Esophagus mucosa (tissue), 1 donor: Measurements from ENCODE around the gene NOG. TPM values are rescaled to one million over a fixed set of nuclear protein-coding genes. Genes with fewer than 3 reads are reported as not detected.

Experiments used
- ATAC-seq: fragments of 200-7000 bp; cut with Tn5 transposase; one replicate; pipeline ENCODE4 v1.9.1; 2020
- total RNA-seq: library from RNA; stranded (reverse); gene quantifications from one replicate; pipeline ENCODE4 v1.2.4, GENCODE V29; 2023
- donor health status: DM: yes; HTN: yes; CAD: no.

The NOG gene
- total RNA-seq, 1 donor from 2014 or later: not detected

DNA sequence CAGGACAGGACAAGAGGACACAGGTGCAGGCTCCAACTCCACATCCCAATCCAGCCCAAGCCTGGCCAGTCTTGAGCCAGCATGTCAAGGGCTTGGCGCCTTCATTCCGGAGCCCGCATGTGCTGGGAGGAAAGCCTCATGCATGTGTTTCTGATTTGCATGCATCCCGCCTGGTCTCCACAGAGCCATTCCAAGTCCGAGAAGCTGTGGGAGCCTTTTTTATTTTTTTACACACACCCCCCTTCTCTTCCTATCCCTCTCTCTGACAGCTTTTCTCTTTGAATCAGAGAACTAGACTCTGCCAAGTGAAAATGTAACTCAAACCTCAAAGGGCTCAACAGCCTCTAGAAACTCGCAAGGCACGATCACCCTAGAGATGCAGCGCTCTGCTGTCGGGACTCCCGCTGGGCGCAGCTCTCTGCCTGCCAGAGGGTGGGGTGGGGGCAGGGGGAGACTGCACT is 45.1 kb downstream of the NOG start:
- ATAC-seq: no peak

DNA sequence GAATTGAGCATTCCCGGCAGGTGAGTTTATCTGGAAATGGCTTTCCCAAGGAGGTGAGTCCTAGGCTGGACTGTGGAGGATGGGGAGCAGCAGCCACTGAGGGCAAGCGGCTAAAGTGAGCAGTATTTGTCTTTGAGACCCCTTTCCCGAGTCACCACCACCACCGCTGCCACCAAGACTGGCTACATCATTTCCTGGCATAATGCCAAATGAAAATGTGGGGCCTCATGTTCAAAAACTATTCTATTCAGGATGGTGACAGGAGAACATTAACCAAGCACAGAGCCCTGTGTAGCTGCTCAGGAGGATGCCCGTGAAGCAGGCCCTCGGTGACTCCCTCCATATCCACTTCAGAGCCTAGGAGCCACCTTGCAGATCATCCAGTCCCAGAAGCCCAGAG is 46.0 kb downstream of the NOG start:
- no peak for ATAC-seq

- no peak for ATAC-seq
These were observed 46.6 kb downstream of the NOG start for GRCh38 chr17:56640116-56640515.

DNA sequence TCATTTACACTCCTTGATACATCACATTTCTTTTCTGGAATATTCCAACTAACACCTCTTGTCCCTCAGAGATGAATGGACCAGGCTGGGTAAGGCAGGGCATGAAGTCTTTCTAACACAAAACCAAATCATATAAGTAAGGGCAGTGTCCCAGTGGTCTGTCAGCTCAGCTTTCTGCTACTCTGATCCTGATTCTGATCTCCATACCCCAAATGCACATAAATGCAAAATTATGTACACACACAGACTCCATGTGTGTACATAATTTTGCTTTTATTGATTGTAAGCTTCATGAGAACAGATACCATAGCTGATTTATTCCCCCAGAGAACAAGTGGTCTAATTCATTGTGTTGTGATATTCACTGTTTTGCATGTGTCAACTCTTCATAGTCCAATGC is 47.9 kb downstream of the NOG start:
- no peak for ATAC-seq

DNA sequence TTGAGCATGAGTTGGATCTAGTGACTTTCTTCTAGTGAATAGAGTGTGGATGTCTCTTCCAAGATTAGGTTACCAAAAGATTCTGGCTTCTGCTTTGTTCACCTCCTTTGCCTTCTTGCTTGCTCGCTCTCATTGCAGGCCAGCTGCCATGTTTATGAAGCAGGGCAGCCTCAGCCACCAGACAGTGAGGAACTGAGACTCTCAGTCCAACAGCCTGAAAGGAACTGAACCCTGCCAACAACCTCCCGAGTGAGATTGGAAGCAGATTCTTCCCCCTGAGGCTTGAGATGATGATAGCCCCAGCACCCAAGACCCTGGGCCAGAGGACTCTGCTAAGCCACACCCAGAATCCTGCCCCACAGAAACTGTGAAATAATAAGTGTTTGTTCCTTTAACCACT is 48.4 kb downstream of the NOG start:
- ATAC-seq: no peak

GRCh38 chr17:56642424-56642823 is 48.9 kb downstream of the NOG start:
- ATAC-seq: no peak

Other genes starting within 250 kb of the NOG start
- 0.52 TPM for gene C17orf67, start 240.2 kb downstream of the NOG start, total RNA-seq
- 3.1 TPM for gene DGKE, start 240.5 kb downstream of the NOG start, total RNA-seq